ENCODE measurements around the gene SLC25A6. TPM values are rescaled to one million over a fixed set of nuclear protein-coding genes. Genes with fewer than 3 reads are reported as not detected.

Gene SLC25A6
- total RNA-seq, 1 experiment from 2014 or later: 463 TPM

DNA sequence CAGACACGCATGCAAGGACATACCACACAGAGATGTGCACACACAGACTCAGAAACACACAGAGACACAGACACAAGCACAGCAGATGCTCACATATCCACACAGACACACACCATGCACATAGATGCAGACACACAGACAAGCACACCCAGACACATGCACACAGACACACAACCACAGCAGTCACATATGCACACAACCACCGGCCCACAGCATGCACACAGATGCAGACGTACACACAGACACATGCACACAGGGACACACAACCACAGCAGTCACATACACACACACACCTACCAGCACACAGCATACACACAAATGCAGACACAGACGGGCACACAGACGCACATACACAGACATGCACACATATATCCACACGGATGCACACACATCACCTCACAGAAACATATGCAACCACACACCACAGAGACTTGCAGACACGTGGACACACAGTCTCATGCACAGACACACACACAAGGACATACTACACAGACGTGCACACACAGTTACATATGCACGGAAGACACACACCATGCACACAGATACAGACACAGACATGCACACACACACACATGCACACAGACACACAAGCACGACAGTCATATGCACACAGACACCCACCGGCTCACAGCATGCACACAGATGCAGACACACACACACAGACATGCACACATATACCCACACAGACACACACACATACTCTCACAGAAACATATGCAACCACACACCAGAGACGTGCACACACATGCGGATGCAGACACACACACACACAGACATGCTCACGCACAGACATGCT, 25.2 kb upstream of the SLC25A6 start:
- DNase-seq (ENCODE audit: unreplicated experiment): no peak
- peaks cover 20% of the 10 kb centered on the region for H3K36me3 Mint-ChIP-seq (ENCODE audit: insufficient read depth, unreplicated experiment)
- intact Hi-C loops (cut with micrococcal nuclease): no loop called here
- no peaks in the 10 kb centered on the region for H3K9me3 Mint-ChIP-seq (ENCODE audit: unreplicated experiment)
- CTCF ChIA-PET: no interaction called here
- no peaks in the 10 kb centered on the region for H3K4me1 Mint-ChIP-seq (ENCODE audit: insufficient read depth, unreplicated experiment)
- no peak for TF ChIP-seq CTCF (IDR thresholded peaks at IDR 0.05; ENCODE audit: unreplicated experiment)
- H3K27me3 Mint-ChIP-seq (ENCODE audit: insufficient read depth, unreplicated experiment): no peaks in the 10 kb centered on the region
- H3K27ac Mint-ChIP-seq (ENCODE audit: low read depth, unreplicated experiment): no peak overlapping the region
- BruUV-seq (replicated peaks): no TSS peak
- no peak overlapping the region for H3K4me3 Mint-ChIP-seq (ENCODE audit: unreplicated experiment)
- POLR2A ChIA-PET: no interaction called here

DNA sequence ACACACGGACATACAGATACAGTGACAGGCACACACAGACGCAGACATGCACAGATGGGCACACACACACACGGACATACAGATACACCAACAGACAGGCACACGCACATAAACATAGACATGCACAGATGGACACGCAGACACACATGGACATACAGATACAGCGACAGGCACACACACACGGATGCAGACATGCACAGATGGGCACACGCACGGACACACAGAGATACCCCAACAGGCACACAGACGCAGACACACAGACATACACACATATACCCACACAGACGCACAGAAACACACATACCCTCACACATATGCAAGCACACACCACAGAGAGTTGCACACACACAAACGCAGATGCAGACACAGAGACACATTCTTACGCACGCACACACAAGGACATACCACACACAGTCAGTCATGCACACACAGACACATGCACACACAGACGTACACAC, 24.4 kb upstream of the SLC25A6 start:
- ChIA-PET CTCF (no interaction called here), POLR2A (no interaction called here)
- no TSS peak for BruUV-seq (replicated peaks)
- Mint-ChIP-seq H3K27me3 (ENCODE audit: insufficient read depth, unreplicated experiment) (no peaks in the 10 kb centered on the region), H3K27ac (ENCODE audit: low read depth, unreplicated experiment) (no peak overlapping the region), H3K36me3 (ENCODE audit: insufficient read depth, unreplicated experiment) (peaks cover 15% of the 10 kb centered on the region), H3K9me3 (ENCODE audit: unreplicated experiment) (no peaks in the 10 kb centered on the region), H3K4me1 (ENCODE audit: insufficient read depth, unreplicated experiment) (no peaks in the 10 kb centered on the region), H3K4me3 (ENCODE audit: unreplicated experiment) (no peak overlapping the region)
- no peak for DNase-seq (ENCODE audit: unreplicated experiment)
- intact Hi-C loops (cut with micrococcal nuclease): no loop called here
- TF ChIP-seq CTCF (IDR thresholded peaks at IDR 0.05; ENCODE audit: unreplicated experiment): no peak

GRCh38 chrX:1412551-1413161, 20.7 kb upstream of the SLC25A6 start:
- POLR2A ChIA-PET: no interaction called here
- TF ChIP-seq CTCF (IDR thresholded peaks at IDR 0.05; ENCODE audit: unreplicated experiment): no peak
- Mint-ChIP-seq H3K36me3 (ENCODE audit: insufficient read depth, unreplicated experiment) (peaks cover 25% of the 10 kb centered on the region), H3K4me3 (ENCODE audit: unreplicated experiment) (no peak overlapping the region), H3K4me1 (ENCODE audit: insufficient read depth, unreplicated experiment) (no peaks in the 10 kb centered on the region), H3K9me3 (ENCODE audit: unreplicated experiment) (no peaks in the 10 kb centered on the region), H3K27me3 (ENCODE audit: insufficient read depth, unreplicated experiment) (no peaks in the 10 kb centered on the region), H3K27ac (ENCODE audit: low read depth, unreplicated experiment) (no peak overlapping the region)
- intact Hi-C loops (cut with micrococcal nuclease): no loop called here
- DNase-seq (ENCODE audit: unreplicated experiment): no peak
- no TSS peak for BruUV-seq (replicated peaks)
- CTCF ChIA-PET: no interaction called here

GRCh38 chrX:1411326-1411725, 19.4 kb upstream of the SLC25A6 start:
- H3K4me3 Mint-ChIP-seq (ENCODE audit: unreplicated experiment): no peak overlapping the region
- ChIA-PET POLR2A (no interaction called here), CTCF (no interaction called here)
- no peaks in the 10 kb centered on the region for H3K27me3 Mint-ChIP-seq (ENCODE audit: insufficient read depth, unreplicated experiment)
- intact Hi-C loops (cut with micrococcal nuclease): no loop called here
- no peaks in the 10 kb centered on the region for H3K4me1 Mint-ChIP-seq (ENCODE audit: insufficient read depth, unreplicated experiment)
- H3K27ac Mint-ChIP-seq (ENCODE audit: low read depth, unreplicated experiment): no peak overlapping the region
- no peaks in the 10 kb centered on the region for H3K9me3 Mint-ChIP-seq (ENCODE audit: unreplicated experiment)
- TF ChIP-seq CTCF (IDR thresholded peaks at IDR 0.05; ENCODE audit: unreplicated experiment): no peak
- BruUV-seq (replicated peaks): no TSS peak
- DNase-seq (ENCODE audit: unreplicated experiment): no peak
- peaks cover 25% of the 10 kb centered on the region for H3K36me3 Mint-ChIP-seq (ENCODE audit: insufficient read depth, unreplicated experiment)

Data from MCF 10A (cell line).